Osteocyte (in vitro differentiated cells): ENCODE measurements around the gene PDE4D. TPM values are rescaled to one million over a fixed set of nuclear protein-coding genes. Genes with fewer than 3 reads are reported as not detected.

Experiments
- DNase-seq: peaks from one replicate; pipeline ENCODE4 v3.0.0; 2021; ENCODE audit warnings: mixed read lengths; ENCODE audit not compliant: unreplicated experiment; ENCODE audit errors: extremely low spot score
- H3K27ac Mint-ChIP-seq: one replicate; pipeline ENCODE4 v1.8.0; 2021; ENCODE audit warnings: mild to moderate bottlenecking, mixed read lengths; ENCODE audit not compliant: unreplicated experiment
- H3K27me3 Mint-ChIP-seq: one replicate; pipeline ENCODE4 v1.8.0; 2021; ENCODE audit warnings: mixed read lengths; ENCODE audit not compliant: unreplicated experiment
- H3K36me3 Mint-ChIP-seq: one replicate; pipeline ENCODE4 v1.8.0; 2021; ENCODE audit warnings: mixed read lengths; ENCODE audit not compliant: unreplicated experiment
- H3K4me1 Mint-ChIP-seq: one replicate; pipeline ENCODE4 v1.8.0; 2021; ENCODE audit warnings: mixed read lengths; ENCODE audit not compliant: unreplicated experiment
- H3K4me3 Mint-ChIP-seq: one replicate; pipeline ENCODE4 v1.8.0; 2021; ENCODE audit warnings: mild to moderate bottlenecking, moderate library complexity, mixed read lengths; ENCODE audit not compliant: unreplicated experiment
- H3K9me3 Mint-ChIP-seq: one replicate; pipeline ENCODE4 v1.8.0; 2021; ENCODE audit warnings: mixed read lengths; ENCODE audit not compliant: unreplicated experiment
- CTCF ChIP-seq: fragments of 200-600 bp; sonication (generic); IDR thresholded peaks from 2 replicates; pipeline ENCODE4 v1.5.0; 2021; ENCODE audit warnings: antibody characterized with exemption, mild to moderate bottlenecking, moderate library complexity
- total RNA-seq: library from RNA; stranded (reverse); gene quantifications from 2 replicates; pipeline ENCODE4 v1.2.1, GENCODE V29; 2021

PDE4D gene
- total RNA-seq, 1 donor from 2014 or later, result 24.2 TPM

- no peak overlapping the region for H3K4me3 Mint-ChIP-seq
- no peaks in the 10 kb centered on the region for H3K27me3 Mint-ChIP-seq
- no peak overlapping the region for H3K27ac Mint-ChIP-seq
- DNase-seq, result no peak
- H3K9me3 Mint-ChIP-seq, result peaks cover 2% of the 10 kb centered on the region
- H3K36me3 Mint-ChIP-seq, result no peaks in the 10 kb centered on the region
- peaks cover 9% of the 10 kb centered on the region for H3K4me1 Mint-ChIP-seq
- TF ChIP-seq CTCF, result no peak
These were observed 401.6 kb downstream of the PDE4D start for GRCh38 chr5:59491945-59492344.

DNA sequence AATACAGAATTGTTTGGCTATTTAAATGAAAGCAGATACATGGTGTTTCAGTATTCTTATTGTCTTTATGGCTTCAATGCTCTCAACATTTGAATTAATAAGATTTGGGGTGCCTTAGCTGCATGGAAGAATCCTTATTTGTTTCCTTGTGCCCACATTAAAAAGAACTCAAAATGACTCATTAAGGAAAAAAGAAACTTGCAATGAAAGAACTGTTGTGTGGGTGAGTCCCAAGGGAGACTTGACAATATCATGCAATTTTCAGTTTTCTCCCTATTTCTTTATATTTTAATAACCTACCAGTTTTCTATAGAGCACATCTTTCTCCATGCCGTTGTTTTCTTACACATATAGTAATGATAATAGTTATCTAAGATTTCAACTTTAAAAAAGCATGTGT, 404.0 kb downstream of the PDE4D start:
- no peak overlapping the region for H3K4me3 Mint-ChIP-seq
- peaks cover 29% of the 10 kb centered on the region for H3K4me1 Mint-ChIP-seq
- no peaks in the 10 kb centered on the region for H3K9me3 Mint-ChIP-seq
- H3K27me3 Mint-ChIP-seq, result no peaks in the 10 kb centered on the region
- no peaks in the 10 kb centered on the region for H3K36me3 Mint-ChIP-seq
- no peak overlapping the region for H3K27ac Mint-ChIP-seq
- TF ChIP-seq CTCF, result no peak
- no peak for DNase-seq

- Mint-ChIP-seq H3K36me3 (no peaks in the 10 kb centered on the region), H3K4me1 (peaks cover 42% of the 10 kb centered on the region), H3K27me3 (no peaks in the 10 kb centered on the region), H3K9me3 (no peaks in the 10 kb centered on the region), H3K4me3 (no peak overlapping the region), H3K27ac (no peak overlapping the region)
- DNase-seq, result no peak
- TF ChIP-seq CTCF, result no peak
These were observed 405.5 kb downstream of the PDE4D start for GRCh38 chr5:59487772-59488729.

DNA sequence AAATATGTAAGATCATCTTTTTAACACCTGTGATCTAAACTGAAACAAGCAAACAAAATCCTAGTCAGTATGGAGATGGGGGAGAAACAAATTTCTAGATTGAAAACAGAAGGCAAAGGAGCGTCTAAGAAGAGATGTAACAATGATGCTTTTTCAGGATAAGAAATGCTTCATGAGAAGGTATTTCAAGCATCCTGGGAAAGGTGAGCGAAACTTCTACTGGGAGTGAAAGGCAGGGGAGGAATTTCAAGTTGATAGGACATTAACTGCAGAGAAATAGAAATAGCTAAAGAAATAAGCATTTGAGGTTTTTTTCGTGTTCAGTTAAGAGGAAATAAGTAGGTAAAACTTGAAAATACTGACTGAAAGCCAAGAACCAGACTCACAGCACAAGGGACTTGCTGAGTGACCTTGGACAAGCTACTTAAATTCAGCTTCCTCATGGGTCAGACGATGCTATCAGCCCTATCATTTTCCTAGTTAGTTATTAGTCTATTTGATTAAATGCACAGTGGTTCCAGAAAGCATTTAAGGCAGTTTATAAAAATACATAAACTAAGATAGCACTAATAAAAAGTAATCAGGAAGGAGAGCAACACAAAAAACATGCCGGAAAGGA, 406.3 kb downstream of the PDE4D start:
- no peaks in the 10 kb centered on the region for H3K9me3 Mint-ChIP-seq
- H3K27ac Mint-ChIP-seq, result no peak overlapping the region

More for the DNA sequence above, 406.3 kb downstream of the PDE4D start:
- Mint-ChIP-seq H3K4me3 (no peak overlapping the region), H3K4me1 (peaks cover 42% of the 10 kb centered on the region), H3K36me3 (no peaks in the 10 kb centered on the region), H3K27me3 (no peaks in the 10 kb centered on the region)
- TF ChIP-seq CTCF, result no peak
- no peak for DNase-seq
